GM18517 (cell line): ENCODE data around the gene ZWILCH.
"Not testable (repeated sequence)": the region's sequence is repeated elsewhere in the genome, so short reads cannot be mapped to it uniquely, and the experiment has no call there.

Experiments
- ATAC-seq: cut with Tn5 transposase; IDR thresholded peaks from one replicate; pipeline ENCODE4 v1.9.1; 2021; ENCODE audit warnings: mild to moderate bottlenecking, moderate library complexity; ENCODE audit not compliant: unreplicated experiment

ZWILCH gene

DNA sequence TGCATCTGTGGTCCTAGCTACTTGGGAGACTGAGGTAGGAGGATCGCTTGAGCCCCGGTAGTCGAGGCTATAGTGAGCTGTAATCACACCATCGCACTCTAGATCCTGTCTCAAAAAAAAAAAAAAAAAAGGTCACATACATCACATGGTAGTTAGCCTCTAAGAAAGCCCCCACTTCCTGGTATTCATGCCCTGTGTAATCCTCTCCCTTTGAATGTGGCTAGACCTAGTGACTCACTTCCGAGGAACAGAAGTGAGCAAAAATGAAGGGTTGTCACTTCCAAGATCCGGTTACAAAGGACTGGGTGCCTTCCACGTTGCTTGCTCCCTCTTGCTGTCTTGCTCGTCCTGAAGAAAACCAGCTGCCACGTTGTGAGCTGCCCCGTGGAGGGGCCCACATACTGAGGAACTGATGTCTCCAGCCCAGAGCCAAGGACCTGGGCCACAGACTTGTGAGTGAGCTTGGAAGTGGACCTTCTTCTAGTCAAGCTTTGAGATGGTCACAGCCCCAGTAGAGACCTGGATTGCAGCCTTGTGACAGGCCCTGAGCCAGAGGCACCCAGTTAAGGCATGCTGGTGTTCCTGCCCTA lies 73.3 kb downstream of the ZWILCH start:
- ATAC-seq: no peak

DNA sequence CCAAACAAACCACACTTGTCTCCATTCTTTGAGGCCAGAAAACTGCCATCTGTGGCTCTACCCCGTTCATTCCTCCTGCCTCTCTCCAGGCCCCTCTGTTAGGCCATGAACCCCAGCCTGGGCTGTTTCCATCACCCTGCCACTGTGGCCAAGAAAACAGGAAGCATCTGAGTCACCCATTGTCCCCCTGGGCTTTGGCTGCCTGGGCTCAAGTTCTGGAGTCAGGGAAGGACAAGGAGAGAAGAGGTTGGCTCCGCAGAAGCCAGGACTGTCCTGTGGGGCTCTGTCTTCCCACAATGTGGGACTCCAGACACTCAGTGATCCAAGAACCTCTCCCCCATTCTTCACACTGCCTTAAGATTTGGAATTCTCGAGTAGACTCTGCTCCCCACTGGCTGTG lies 75.5 kb downstream of the ZWILCH start:
- ATAC-seq: no peak

DNA sequence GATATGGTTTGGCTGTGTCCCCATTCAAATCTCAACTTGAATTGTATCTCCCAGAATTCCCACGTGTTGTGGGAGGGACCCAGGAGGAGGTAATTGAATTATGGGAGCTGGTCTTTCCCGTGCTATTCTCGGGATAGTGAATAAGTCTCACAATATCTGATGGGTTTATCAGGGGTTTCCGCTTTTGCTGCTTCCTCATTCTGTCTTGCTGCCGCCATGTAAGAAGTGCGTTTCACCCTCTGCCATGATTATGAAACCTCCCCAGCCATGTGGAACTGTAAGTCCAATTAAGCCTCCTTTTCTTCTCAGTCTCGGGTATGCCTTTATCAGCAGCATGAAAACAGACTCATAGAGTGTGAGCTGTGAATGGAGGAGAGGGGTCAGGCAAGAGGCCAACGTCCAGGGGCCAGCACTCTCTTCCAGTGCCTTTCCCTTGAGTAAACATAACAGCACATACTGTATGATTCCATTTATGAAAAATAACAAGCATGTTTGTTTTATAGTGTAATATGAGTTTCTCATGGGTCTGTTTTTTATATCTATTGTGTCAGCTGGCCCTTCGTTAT lies 76.9 kb downstream of the ZWILCH start:
- ATAC-seq: no peak

DNA sequence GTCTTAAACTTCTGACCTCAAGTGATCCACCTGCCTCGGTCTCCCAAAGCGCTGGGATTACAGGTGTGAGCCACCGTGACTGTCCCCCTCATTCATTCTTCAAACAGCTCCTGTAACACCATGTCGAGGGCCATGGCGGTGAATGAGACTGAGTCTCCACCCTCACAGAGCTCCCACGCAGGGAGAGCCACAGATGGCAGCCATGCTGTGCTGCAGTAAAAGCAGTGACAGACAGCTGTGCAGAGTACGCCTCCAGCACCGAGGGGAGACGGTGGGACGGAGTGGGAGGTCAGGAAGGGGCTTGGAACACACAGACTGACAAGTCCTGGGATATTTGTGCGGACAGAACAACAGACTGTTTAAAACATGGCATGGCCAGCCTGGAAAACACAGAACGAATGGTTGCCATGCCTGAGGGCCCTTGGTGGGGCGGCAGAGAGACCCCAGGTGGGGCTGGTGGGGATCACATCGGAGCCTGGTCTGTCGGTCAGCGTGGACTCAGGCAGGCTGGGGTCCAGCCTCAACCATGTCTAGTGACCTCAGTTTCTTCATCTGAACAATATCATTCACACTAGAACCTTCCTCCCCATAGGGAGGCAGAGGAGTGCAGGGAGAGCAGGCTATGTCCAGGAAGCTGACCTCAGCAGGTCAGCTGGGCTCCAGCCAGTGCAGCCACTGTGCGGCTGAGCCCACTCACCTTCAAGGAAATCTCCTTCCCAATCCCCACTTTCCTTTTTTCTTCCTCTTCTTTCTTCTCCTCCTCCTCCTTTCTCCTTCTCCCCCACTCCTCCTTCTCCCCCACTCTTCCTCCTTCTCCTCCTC lies 81.2 kb downstream of the ZWILCH start:
- ATAC-seq: no peak

DNA sequence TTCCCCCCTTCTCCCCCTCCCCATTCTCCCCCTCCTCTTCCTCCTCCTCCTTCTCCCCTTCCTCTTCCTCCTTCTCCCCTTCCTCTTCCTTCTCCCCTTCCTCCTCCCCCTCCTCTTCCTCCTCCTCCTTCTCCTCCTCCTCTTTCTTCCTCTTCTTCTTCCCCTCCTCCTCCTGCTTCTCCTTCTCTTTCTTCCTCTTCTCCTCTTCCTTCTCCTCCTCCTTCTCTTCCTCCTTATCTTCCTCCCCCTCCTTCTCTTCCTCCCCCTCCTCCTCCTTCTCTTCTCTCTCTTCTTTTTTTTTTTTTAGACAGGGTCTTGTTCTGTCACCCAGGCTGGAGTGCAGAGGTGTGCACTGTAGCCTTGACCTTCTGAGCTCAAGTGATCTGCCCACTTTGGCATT lies 81.9 kb downstream of the ZWILCH start:
- ATAC-seq: no peak

DNA sequence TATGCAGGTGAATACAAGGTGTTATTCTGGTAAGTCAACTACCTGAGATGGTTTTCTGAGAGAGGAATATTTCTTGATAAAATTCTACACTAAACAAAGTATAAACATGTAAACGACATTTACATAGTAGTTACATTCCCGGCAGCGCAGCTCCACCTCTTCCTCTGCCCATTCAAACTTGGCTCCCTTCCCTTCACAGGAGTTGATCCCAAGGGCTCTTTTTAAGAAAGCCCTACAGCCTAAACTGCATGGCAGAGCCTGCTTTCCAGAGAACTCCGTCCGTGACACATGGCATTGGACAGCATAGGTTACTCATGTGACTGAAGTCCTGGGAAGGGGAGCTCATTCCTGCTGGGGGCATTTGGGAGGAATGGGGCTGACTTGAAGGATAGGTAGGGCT lies 82.6 kb downstream of the ZWILCH start:
- ATAC-seq: no peak

DNA sequence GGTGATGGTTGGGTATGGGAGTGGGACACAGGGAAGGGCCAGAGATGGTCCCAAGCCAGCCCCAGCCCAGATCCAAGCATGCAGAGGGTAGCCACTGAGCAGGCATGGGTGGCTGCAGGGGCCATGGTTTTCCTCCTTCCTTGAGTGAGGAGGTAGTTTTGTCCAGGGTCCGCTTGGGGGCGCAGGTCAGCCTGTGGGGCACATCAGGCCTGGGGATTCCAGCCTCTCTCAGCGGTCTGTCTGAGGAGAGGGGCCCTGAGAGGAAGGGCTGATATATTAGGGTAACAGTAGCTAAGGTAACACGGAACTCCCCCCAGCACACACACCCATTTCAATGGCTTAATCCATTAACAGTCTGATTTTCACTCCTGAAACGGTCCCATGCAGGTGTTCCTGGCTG lies 83.4 kb downstream of the ZWILCH start:
- no peak for ATAC-seq

DNA sequence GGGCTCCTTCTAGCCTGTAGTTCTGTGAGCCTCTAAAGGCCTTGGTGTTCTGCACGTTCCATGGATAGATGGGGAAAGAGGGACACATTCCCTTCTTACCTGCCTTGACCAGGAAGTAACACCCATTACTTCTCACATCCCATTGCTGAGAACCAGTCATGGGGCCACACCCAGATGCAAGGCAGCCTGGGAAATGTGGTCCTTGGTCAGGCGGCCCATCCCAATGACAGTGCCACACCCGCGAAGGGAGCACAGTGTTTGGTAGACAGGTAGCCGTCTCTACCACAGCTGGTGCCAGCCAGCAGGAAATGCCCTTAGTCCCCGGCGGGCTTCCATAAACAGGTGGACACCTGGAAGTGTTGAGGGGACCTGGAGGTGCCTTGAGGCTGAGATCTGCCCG lies 83.8 kb downstream of the ZWILCH start:
- no peak for ATAC-seq

DNA sequence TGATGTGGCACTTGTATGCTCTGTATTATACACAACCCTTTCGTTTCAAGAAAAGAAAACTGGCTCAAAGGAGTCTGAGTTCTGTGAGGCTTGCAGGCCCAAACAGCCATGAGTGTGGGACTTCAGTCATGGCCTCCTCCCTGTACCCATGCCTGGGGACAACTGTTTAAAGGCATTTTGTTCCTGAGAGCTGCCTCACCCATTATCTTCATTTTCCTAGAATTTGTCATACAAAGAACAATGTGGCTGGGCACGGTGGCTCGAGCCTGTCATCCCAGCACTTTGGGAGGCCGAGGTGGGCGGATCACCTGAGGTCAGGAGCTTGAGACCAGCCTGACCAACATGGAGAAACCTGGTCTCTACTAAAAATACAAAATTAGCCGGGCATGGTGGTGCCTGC lies 84.3 kb downstream of the ZWILCH start:
- not testable (repeated sequence) for ATAC-seq

DNA sequence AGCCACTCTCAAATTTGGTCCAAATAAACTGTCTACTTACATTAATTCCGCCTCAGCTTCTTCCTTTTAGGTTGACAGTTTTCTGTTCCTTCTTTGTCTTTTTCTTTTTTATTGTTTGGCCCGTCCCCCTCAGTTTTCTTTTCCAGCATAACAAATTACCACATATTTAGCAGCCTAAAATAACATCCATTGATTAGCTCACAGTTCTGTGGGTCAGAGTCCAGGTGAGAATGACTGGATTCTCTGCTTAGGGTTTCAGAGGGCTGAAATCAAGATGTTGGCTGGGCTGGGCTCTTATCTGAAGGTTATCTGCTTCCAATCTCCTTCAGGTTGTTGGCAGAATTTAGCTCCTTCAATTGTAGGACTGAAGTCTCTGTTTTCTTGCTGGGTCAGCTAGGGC lies 85.3 kb downstream of the ZWILCH start:
- no peak for ATAC-seq

DNA sequence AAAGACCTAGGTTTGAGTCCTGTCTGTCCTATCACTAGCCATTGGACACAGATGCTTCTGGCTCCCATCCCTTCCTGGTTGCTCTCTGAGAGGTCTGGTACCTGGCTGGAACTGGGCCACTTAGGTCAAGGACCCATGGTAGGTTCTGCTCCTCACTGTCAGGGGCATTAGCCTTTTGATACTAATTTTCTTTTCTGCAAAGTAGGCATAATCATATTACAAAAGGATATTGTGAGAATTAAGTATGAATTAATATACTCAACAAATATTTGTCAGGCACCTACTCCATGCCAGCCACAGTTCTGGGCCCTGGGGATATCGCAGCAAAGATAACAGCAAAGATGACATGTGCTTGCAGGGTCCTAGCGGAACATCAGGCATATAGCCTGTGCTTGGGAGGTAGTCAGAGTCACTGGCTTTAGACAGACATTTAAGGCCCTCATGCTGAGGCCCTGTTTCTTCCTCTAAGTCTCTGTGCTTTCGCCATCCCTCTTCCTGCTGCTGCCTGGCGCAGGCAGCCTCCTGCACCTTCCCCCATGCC lies 86.3 kb downstream of the ZWILCH start:
- ATAC-seq: no peak

DNA sequence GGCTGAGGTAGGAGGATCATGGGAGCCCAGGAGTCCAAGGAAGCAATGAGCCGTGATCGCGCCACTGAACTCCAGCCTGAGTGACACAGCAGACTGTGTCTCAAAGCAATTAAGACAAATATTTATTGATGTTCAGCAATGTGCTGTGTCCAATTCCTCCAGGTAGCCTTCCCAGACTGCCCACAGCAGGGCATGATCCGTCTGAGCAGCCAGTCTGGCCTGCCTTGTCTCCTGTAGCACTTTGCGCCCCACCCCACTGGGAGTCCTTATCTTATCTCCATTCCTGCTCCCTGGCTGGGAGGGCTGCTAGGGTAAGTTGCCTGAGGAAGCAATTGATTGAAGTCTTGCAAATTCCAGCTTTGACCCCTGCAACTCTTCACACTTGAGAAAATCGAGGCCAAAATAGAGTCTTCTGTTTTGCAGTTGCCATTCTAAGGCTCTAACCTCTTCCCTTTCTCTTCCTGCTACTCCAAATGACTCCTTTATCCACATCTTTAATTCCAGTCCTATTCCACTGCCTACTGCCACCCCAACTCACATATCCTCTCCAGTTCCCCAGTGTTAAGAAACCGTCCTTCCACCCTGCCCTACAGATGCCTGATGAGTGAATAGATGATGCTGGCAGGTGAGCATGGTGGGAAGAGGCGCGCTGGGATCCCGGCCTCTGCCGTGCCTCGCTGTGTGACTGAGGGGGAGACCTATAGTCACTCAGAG lies 87.5 kb downstream of the ZWILCH start:
- no peak for ATAC-seq

DNA sequence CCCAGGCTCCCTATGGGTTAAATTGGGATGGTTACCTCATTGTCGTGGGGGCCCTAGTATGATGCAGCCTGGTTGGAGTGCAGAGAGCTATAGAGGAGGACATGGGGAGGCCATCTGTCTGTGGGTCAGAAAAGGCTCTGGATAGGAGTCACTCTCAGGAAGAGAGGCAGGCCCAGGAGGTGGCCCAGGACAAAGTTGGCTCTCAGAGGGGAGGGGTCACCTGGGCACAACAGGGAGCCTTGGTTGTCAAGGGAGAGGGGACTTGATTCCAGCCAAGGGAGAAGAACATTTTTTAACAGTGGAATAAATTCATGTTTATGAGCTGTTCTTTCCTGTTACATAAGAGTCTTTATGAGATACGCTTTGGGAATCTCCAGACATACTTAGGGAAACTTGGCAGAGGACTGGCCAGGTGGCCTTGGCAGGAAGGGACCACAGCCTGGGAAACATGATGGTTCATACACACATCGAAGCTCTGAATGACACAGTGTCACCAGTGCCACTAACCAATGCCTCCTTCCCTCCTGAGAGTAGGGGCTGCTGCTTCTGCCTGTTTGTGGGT lies 88.2 kb downstream of the ZWILCH start:
- ATAC-seq: no peak

DNA sequence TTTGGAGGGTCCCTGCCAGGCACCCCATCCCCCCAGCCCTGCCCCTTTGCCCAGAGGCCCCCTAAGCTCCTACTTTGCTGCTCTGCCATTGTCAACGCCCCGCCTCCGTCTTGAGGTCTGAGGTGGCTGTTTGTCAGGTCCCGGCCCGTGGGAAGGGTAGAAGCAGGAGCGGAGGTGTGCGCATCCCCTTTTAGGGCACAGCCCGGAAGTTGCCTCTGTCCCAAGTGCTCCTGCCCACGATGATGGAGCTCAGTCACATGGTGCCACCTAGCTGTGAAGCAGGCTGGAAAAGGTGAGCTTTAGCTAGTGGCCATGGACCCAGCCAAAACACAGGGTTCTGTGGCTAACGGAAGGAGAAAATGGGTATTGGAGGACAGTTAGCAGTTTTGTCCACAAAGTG lies 89.2 kb downstream of the ZWILCH start:
- no peak for ATAC-seq

DNA sequence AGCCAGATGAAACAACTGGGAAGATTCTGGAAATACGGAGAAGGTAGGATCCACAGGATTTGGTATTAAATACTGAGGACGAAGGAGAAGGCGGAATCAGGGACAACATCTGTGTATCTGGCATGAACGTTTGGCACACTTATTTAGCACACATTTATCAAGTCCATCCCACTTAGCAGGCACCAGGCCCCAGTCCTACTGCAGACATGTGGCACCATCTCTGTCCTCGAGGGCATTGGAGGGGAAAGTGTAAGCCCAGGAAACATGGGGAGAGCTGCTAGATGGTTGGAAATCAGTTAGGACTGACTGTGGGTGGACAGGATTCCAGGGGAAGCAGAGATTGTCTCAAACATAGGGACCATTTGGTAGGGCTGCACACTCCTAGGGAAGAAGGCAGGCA lies 89.7 kb downstream of the ZWILCH start:
- no peak for ATAC-seq

DNA sequence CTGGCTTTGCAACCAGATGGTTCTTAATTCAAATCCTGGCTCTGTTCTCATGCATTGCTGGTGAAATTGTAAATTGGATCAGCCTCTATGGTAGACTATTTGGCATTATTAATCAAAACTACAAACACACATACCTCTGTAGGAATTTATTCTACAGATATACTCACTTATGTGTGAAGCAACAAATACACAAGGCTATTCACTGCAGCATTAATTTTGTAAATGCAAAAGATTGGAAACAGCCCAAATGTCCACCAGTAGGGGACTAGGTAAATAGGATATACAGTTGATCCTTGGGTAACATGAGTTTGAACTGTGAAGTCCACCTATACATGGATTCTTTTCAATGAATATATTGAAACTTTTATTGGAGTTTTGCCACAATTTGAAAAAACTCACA lies 90.2 kb downstream of the ZWILCH start:
- no peak for ATAC-seq

DNA sequence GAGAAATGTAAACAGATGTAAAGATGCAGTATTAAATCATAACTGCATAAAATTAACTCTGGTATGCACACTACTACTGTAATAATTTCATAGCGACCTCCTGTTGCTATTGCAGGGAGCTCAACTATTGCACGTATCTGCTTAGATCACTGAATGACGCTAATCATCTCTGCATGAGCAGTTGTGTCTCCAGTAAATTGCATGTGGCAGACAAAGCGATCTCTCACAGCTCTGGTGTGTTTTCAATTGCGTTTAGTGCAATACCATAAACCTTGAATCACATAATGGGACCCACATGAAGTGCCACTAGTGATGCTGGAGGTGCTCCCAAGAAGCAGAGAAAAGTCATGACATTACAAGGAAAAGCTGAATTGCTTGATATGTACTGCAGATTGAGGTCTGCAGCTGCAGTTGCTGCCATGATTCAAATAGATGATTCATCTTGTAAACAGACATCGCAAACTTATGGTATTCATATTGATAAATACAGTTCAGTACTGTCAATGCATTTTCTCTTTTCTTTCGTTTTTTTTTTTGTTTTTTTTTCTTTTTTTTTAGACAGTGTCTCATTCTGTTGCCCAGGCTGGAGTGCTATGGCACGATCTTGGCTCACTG lies 90.9 kb downstream of the ZWILCH start:
- ATAC-seq: no peak

DNA sequence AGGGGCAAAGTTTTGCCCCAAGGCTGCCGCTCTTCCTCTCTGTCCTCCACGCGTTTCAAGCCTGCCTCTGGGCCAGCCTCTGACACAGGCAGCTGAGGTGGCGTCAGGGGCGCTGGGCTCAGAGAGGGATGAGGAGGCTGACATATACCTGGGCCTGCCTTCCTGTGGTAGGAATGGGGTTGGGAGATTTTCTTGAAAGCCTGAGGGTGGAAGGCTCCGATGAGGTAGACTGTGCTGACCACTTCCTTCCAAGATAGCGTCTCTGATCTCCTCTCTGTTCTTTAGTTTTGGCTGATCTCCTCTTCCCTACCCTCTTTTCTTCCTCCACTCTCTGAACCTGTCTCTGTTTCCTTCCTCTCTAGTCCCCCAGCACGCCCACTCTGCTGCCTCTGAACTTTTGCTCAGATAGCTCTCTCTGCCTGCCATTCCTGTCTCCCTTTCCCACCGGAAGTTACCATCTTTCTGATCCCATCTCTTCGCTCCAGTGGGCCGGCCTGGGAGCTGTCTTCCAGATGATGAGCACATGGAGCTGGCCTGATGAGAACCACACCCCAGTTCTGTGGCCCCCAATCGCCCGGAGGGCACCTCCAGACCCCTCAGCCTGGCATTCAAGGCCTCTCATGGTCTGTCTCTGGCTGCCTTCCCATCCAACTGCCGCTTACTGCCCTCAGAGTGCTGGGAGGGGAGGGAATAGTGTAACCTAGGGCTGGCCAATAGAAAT lies 93.1 kb downstream of the ZWILCH start:
- ATAC-seq: no peak
